ENCODE measurements around the gene MAP3K5.

The MAP3K5 gene

DNA sequence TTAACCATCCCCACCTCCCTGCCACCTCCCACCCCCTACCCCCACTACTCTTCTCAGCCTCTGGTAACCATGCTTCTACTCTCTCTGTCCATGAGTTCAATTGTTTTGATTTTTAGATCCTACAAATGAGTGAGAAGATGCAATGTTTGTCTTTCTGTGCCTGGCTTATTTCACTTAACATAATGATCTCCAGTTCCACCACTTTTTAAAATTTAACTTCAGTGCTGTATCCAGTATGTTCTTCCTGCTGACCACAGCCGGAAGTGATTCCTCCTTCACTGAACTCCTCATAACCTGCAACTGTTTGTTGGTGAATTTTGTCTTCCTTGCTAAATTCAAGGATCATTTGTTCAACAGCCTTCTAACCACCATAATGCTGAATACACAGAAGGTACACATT lies 245.9 kb downstream of the MAP3K5 start:
- H3K4me3 ChIP-seq (ENCODE audit: low read depth, low read length): no peak overlapping the region
- no peak for DNase-seq (ENCODE audit: low read depth)
- in situ Hi-C loops (cut with HindIII; ENCODE audit: low sequenced_read_pairs): no loop called here
- TF ChIP-seq, protein P1, sequence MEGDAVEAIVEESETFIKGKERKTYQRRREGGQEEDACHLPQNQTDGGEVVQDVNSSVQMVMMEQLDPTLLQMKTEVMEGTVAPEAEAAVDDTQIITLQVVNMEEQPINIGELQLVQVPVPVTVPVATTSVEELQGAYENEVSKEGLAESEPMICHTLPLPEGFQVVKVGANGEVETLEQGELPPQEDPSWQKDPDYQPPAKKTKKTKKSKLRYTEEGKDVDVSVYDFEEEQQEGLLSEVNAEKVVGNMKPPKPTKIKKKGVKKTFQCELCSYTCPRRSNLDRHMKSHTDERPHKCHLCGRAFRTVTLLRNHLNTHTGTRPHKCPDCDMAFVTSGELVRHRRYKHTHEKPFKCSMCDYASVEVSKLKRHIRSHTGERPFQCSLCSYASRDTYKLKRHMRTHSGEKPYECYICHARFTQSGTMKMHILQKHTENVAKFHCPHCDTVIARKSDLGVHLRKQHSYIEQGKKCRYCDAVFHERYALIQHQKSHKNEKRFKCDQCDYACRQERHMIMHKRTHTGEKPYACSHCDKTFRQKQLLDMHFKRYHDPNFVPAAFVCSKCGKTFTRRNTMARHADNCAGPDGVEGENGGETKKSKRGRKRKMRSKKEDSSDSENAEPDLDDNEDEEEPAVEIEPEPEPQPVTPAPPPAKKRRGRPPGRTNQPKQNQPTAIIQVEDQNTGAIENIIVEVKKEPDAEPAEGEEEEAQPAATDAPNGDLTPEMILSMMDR (IDR thresholded peaks at IDR 0.05; ENCODE audit: low read depth, low read length, missing control alignments): no peak

DNA sequence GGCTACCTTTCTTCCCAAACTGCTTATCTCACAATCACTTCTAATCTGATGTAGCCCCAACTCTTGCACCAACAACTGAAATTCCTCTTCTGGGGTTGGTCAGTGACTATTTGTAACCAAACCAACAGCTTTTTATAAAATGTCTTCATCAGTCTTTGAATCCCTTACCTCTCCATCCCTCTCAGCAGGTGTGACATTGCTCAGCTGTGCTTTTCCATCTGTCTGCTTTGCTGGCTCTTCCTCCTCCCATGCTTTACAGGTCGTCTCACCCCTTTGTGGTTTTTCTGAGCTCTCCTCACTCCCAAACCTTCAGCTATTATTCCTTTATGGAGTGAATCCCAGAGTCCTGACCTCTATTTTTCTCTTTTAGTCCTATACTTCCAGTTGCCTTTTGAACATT lies 248.0 kb downstream of the MAP3K5 start:
- TF ChIP-seq, protein P1 (IDR thresholded peaks at IDR 0.05; ENCODE audit: low read depth, low read length, missing control alignments): no peak
- no peak for DNase-seq (ENCODE audit: low read depth)
- in situ Hi-C loops (cut with HindIII; ENCODE audit: low sequenced_read_pairs): no loop called here
- no peak overlapping the region for H3K4me3 ChIP-seq (ENCODE audit: low read depth, low read length)

DNA sequence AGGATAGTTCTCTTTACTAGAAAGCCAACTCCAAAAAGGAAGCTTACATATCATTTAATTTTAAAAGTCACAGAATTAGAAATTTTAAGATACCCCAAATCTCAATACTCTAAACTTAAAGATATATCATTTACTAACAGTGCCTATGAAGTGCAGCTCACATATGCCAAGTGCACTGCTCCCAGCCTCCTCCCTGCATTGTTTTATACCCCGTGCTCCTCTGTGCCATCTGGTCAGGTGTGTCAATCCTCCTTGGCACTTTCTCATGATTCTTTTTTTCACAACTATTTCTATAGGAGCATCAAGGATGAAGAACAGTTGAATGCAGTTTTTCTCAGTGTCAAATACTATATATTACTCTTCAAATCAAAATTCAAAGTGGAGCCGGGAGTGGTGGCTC lies 250.9 kb downstream of the MAP3K5 start:
- TF ChIP-seq, protein P1 (IDR thresholded peaks at IDR 0.05; ENCODE audit: low read depth, low read length, missing control alignments): no peak
- H3K4me3 ChIP-seq (ENCODE audit: low read depth, low read length): no peak overlapping the region
- in situ Hi-C loops (cut with HindIII; ENCODE audit: low sequenced_read_pairs): no loop called here
- DNase-seq (ENCODE audit: low read depth): no peak

DNA sequence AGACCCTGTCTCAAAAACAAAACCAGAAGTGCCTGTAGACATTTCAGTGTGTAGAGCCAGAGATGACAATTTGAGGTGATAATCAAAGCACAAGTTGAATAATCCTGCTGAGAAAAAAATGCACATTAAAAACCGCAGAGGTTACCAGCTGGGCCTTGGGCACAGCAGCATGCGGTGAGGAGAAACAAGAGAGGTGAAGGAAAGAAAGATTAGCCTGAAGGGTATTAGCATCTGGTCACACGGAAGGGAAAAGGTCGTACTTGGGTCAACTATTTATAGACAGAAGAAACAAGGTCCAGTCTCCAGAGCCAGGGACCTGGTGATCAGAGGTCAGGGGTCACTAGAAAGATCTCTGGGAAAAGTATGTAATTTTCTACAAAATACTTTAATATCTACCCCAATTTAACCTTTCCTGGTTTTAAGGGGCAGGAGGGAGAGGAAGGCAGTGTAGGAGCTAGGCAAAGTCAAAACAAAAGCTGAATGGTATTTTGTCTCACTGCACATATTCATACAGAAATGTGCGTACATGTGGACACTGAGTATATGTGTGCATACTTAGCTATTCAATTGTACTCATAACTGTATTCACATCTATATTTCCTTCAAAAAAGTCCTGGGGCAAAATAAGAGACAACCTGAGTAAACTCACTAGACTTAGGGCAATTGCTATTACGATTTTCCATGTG lies 252.2 kb downstream of the MAP3K5 start:
- H3K4me3 ChIP-seq (ENCODE audit: low read depth, low read length): no peak overlapping the region
- DNase-seq (ENCODE audit: low read depth): peak; percentile 24
- in situ Hi-C loops (cut with HindIII; ENCODE audit: low sequenced_read_pairs): no loop called here
- TF ChIP-seq, protein P1 (IDR thresholded peaks at IDR 0.05; ENCODE audit: low read depth, low read length, missing control alignments): no peak

DNA sequence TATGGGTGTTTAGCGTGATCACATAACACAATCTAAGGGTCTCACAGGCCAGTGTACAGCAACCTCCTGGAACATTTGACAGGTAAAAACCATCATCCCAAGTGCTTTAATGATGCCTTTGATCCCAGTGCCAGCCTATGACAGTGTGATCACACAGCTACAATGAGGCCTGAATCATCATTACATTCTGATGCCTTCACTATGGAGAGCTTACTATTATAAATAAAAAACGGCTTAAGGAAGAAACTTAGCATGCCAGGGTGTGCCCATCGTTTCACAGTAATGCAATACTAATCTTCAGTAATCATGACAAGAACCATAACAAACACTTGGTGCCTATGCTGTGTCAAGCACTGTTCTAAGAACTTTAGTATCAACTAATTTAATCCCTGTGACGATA lies 253.4 kb downstream of the MAP3K5 start:
- no peak overlapping the region for H3K4me3 ChIP-seq (ENCODE audit: low read depth, low read length)
- in situ Hi-C loops (cut with HindIII; ENCODE audit: low sequenced_read_pairs): no loop called here
- no peak for DNase-seq (ENCODE audit: low read depth)
- TF ChIP-seq, protein P1 (IDR thresholded peaks at IDR 0.05; ENCODE audit: low read depth, low read length, missing control alignments): no peak

DNA sequence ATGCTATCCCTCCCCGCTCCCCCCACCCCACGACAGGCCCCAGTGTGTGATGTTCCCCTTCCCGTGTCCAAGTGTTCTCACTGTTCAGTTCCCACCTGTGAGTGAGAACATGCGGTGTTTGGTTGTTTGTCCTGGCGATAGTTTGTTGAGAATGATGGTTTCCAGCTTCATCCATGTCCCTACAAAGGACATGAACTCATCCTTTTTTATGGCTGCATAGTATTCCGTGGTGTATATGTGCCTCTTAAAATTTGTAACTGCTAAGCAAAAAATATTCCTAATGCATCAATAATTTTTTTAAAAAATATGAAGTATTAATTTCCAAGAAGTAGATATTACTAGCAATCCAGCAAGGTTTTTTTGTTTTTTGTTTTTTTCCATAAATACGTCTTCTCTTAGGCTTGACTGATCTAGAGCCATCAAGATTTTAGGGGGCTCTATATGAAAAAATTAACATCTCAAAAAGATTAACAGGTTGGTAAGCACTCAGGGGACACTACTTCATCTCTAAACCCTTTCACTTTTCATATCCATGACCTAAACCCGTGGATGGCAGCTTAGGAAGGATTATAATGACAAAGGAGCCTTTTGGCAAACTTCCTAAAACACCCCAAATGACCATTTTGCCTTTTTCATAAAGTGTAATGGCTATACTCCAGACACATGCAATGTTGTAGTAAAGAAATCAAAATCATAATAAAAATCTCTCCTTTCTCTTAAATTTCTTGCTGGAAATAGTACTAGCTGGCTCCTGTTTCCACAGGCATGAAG lies 256.2 kb downstream of the MAP3K5 start:
- TF ChIP-seq, protein P1 (IDR thresholded peaks at IDR 0.05; ENCODE audit: low read depth, low read length, missing control alignments): no peak
- in situ Hi-C loops (cut with HindIII; ENCODE audit: low sequenced_read_pairs): no loop called here
- H3K4me3 ChIP-seq (ENCODE audit: low read depth, low read length): no peak overlapping the region
- DNase-seq (ENCODE audit: low read depth): no peak
